Caco-2 (cell line): ENCODE results near the gene BACH2. TPM values are rescaled to one million over a fixed set of nuclear protein-coding genes. Genes with fewer than 3 reads are reported as not detected.

Experiments
- BruUV-seq: library from RNA; stranded (reverse); fragments of 400-500 nt; replicated peaks from 2 replicates; lab custom pipeline; 2021; lab: Mats Ljungman, UMichigan
- CTCF ChIA-PET: fragments of 300-600 bp; sonication (Branson Sonifier 250); formaldehyde crosslinking; loops from one replicate; lab custom pipeline; 2022; ENCODE audit warnings: antibody characterized with exemption; lab: Charles Lee
- POLR2A ChIA-PET: fragments of 300-600 bp; sonication (Branson Sonifier 250); formaldehyde crosslinking; loops from one replicate; lab custom pipeline; 2022; ENCODE audit warnings: antibody characterized with exemption; lab: Charles Lee
- DNase-seq, 2 experiments: peaks; one replicate each; pipeline versions ENCODE4 v3.0.0 to v3.0.0-alpha.2; 2020 to 2022
- H3K27me3 ChIP-seq: replicated peaks from 2 replicates; pipeline ENCODE4 v1.6.0; 2011; ENCODE audit warnings: low read length; ENCODE audit not compliant: control insufficient read depth, insufficient read depth
- H3K36me3 ChIP-seq: 2 replicates; pipeline ENCODE4 v1.5.1; 2011; ENCODE audit warnings: low read length; ENCODE audit not compliant: control insufficient read depth, insufficient read depth
- H3K4me1 ChIP-seq: fragments of 250-450 bp; sonication (Bioruptor Pico); 2 replicates; pipeline ENCODE4 v1.5.1; 2020; ENCODE audit warnings: mild to moderate bottlenecking
- H3K4me3 ChIP-seq: 2 replicates; pipeline ENCODE4 v1.5.1; 2011; ENCODE audit warnings: low read depth, mild to moderate bottlenecking, control low read depth, low read length
- H3K9me3 ChIP-seq: fragments of 250-450 bp; sonication (Bioruptor Pico); 2 replicates; pipeline ENCODE4 v1.5.1; 2020; ENCODE audit warnings: mild to moderate bottlenecking, moderate library complexity
- H3K27ac Mint-ChIP-seq: one replicate; pipeline ENCODE4 v1.8.0; 2022; ENCODE audit warnings: mixed read lengths; ENCODE audit not compliant: unreplicated experiment
- H3K27me3 Mint-ChIP-seq: one replicate; pipeline ENCODE4 v1.8.0; 2022; ENCODE audit warnings: mixed read lengths; ENCODE audit not compliant: insufficient read depth, unreplicated experiment
- H3K36me3 Mint-ChIP-seq: one replicate; pipeline ENCODE4 v1.8.0; 2022; ENCODE audit warnings: mild to moderate bottlenecking, mixed read lengths; ENCODE audit not compliant: insufficient read depth, unreplicated experiment
- H3K4me1 Mint-ChIP-seq: one replicate; pipeline ENCODE4 v1.8.0; 2022; ENCODE audit warnings: low read depth, mixed read lengths; ENCODE audit not compliant: unreplicated experiment
- H3K4me3 Mint-ChIP-seq: one replicate; pipeline ENCODE4 v1.8.0; 2022; ENCODE audit warnings: mild to moderate bottlenecking, moderate library complexity, mixed read lengths; ENCODE audit not compliant: unreplicated experiment
- H3K9me3 Mint-ChIP-seq: one replicate; pipeline ENCODE4 v1.8.0; 2022; ENCODE audit warnings: mixed read lengths; ENCODE audit not compliant: unreplicated experiment
- CTCF ChIP-seq, 2 experiments: fragments of 200-600 bp in 1 of 2; IDR thresholded peaks; 1 replicate in 1 of 2; 2 replicates in 1 of 2; pipeline versions ENCODE4 v1.5.1 to v1.8.0; 2011 to 2022; ENCODE audit warnings: antibody characterized with exemption in 1 of 2, control low read depth in 1 of 2, inconsistent platforms in 1 of 2, low read depth in 1 of 2, low read length in 1 of 2, mild to moderate bottlenecking in 1 of 2, moderate library complexity in 1 of 2; ENCODE audit not compliant: insufficient read depth in 1 of 2, severe bottlenecking in 1 of 2, unreplicated experiment in 1 of 2
- intact Hi-C: fragments of 100-400 bp; cut with micrococcal nuclease; formaldehyde crosslinking; loops from one replicate; pipeline ENCODE4 v1.10.0; 2022; ENCODE audit not compliant: unreplicated experiment
- total RNA-seq: library from RNA; stranded (reverse); gene quantifications from 2 replicates; pipeline ENCODE4 v1.2.3, GENCODE V29; 2022

The BACH2 gene
- total RNA-seq, 1 experiment from 2014 or later: 0.43 TPM

GRCh38 chr6:89917801-89918366, 378.8 kb downstream of the BACH2 start:
- BruUV-seq: no TSS peak
- H3K27ac Mint-ChIP-seq: no peak overlapping the region
- Histone ChIP-seq H3K27me3 (no peaks in the 10 kb centered on the region), H3K4me3 (no peak overlapping the region), H3K9me3 (no peaks in the 10 kb centered on the region), H3K36me3 (no peaks in the 10 kb centered on the region), H3K4me1 (no peaks in the 10 kb centered on the region)
- no peaks in the 10 kb centered on the region for H3K27me3 Mint-ChIP-seq
- ChIA-PET POLR2A (no interaction called here), CTCF (no interaction called here)
- TF ChIP-seq CTCF (IDR thresholded peaks at IDR 0.05; ENCODE audit: insufficient read depth in 1 of 2, low read depth in 1 of 2, low read length in 1 of 2, severe bottlenecking in 1 of 2, unreplicated experiment in 1 of 2): no peak
- no peaks in the 10 kb centered on the region for H3K36me3 Mint-ChIP-seq
- H3K4me1 Mint-ChIP-seq: no peaks in the 10 kb centered on the region
- H3K9me3 Mint-ChIP-seq: peaks cover 11% of the 10 kb centered on the region
- DNase-seq: no peak
- intact Hi-C loops: no loop called here
- no peak overlapping the region for H3K4me3 Mint-ChIP-seq

- Histone ChIP-seq H3K36me3 (no peaks in the 10 kb centered on the region), H3K27me3 (no peaks in the 10 kb centered on the region), H3K9me3 (no peaks in the 10 kb centered on the region), H3K4me1 (no peaks in the 10 kb centered on the region), H3K4me3 (no peak overlapping the region)
- no peak for DNase-seq
- no peak overlapping the region for H3K27ac Mint-ChIP-seq
- H3K27me3 Mint-ChIP-seq: no peaks in the 10 kb centered on the region
- intact Hi-C loops: no loop called here
- H3K4me3 Mint-ChIP-seq: no peak overlapping the region
- TF ChIP-seq CTCF (IDR thresholded peaks at IDR 0.05; ENCODE audit: insufficient read depth in 1 of 2, low read depth in 1 of 2, low read length in 1 of 2, severe bottlenecking in 1 of 2, unreplicated experiment in 1 of 2): no peak
- peaks cover 11% of the 10 kb centered on the region for H3K9me3 Mint-ChIP-seq
- ChIA-PET CTCF (no interaction called here), POLR2A (no interaction called here)
- BruUV-seq: no TSS peak
- no peaks in the 10 kb centered on the region for H3K36me3 Mint-ChIP-seq
- no peaks in the 10 kb centered on the region for H3K4me1 Mint-ChIP-seq
Observed at GRCh38 chr6:89917216-89917615, 379.4 kb downstream of the BACH2 start.

GRCh38 chr6:89916136-89916920, 380.3 kb downstream of the BACH2 start:
- POLR2A ChIA-PET: no interaction called here

More at GRCh38 chr6:89916136-89916920, 380.3 kb downstream of the BACH2 start:
- Mint-ChIP-seq H3K4me1 (no peaks in the 10 kb centered on the region), H3K27ac (no peak overlapping the region), H3K9me3 (peaks cover 11% of the 10 kb centered on the region), H3K4me3 (no peak overlapping the region), H3K27me3 (no peaks in the 10 kb centered on the region), H3K36me3 (no peaks in the 10 kb centered on the region)
- H3K27me3 ChIP-seq: no peaks in the 10 kb centered on the region
- CTCF ChIA-PET: no interaction called here
- no peak for DNase-seq
- BruUV-seq: no TSS peak
- intact Hi-C loops: no loop called here
- H3K4me1 ChIP-seq: no peaks in the 10 kb centered on the region
- H3K9me3 ChIP-seq: no peaks in the 10 kb centered on the region
- H3K4me3 ChIP-seq: no peak overlapping the region
- H3K36me3 ChIP-seq: no peaks in the 10 kb centered on the region
- no peak for TF ChIP-seq CTCF (IDR thresholded peaks at IDR 0.05; ENCODE audit: insufficient read depth in 1 of 2, low read depth in 1 of 2, low read length in 1 of 2, severe bottlenecking in 1 of 2, unreplicated experiment in 1 of 2)
